Measurements from ENCODE around the gene NPR2.
A peak's percentile ranks its signal among the peaks of the same experiment; 100 is the strongest.

Gene NPR2

GRCh38 chr9:35745569-35745968 is 45.8 kb upstream of the NPR2 start:
- no peak for TF ChIP-seq CTCF (conservative IDR thresholded peaks at IDR 0.05; ENCODE audit: low read depth, low read length)
- Histone ChIP-seq H3K27me3 (ENCODE audit: insufficient read depth, low read depth) (no peaks in the 10 kb centered on the region), H3K4me2 (peak overlapping the region; percentile 85), H3K9ac (no peak overlapping the region), H2AFZ (ENCODE audit: low read depth) (no peak overlapping the region), H4K20me1 (ENCODE audit: insufficient read depth) (no peaks in the 10 kb centered on the region; the same call in 1 of the 2 replicates), H3K4me1 (ENCODE audit: low read depth, poor library complexity, severe bottlenecking) (peaks cover 27% of the 10 kb centered on the region), H3K4me3 (IDR thresholded peaks at IDR 0.05; ENCODE audit: insufficient read depth, low read depth, low read length) (no peak overlapping the region), H3K27ac (no peak overlapping the region), H3K36me3 (ENCODE audit: insufficient read depth) (no peaks in the 10 kb centered on the region), H3K79me2 (ENCODE audit: insufficient read depth, low read depth) (peaks cover 35% of the 10 kb centered on the region)

GRCh38 chr9:35746583-35746982 is 44.8 kb upstream of the NPR2 start:
- Histone ChIP-seq H3K27me3 (ENCODE audit: insufficient read depth, low read depth) (no peaks in the 10 kb centered on the region), H4K20me1 (ENCODE audit: insufficient read depth) (no peaks in the 10 kb centered on the region; the same call in 1 of the 2 replicates), H3K79me2 (ENCODE audit: insufficient read depth, low read depth) (peaks cover 35% of the 10 kb centered on the region), H3K27ac (no peak overlapping the region), H2AFZ (ENCODE audit: low read depth) (no peak overlapping the region), H3K36me3 (ENCODE audit: insufficient read depth) (no peaks in the 10 kb centered on the region), H3K4me2 (peak overlapping the region; percentile 85), H3K4me3 (IDR thresholded peaks at IDR 0.05; ENCODE audit: insufficient read depth, low read depth, low read length) (no peak overlapping the region), H3K9ac (no peak overlapping the region; the same call in 1 of the 2 replicates), H3K4me1 (ENCODE audit: low read depth, poor library complexity, severe bottlenecking) (peaks cover 27% of the 10 kb centered on the region)
- TF ChIP-seq CTCF (conservative IDR thresholded peaks at IDR 0.05; ENCODE audit: low read depth, low read length), result no peak

GRCh38 chr9:35748242-35748857 is 43.0 kb upstream of the NPR2 start:
- Histone ChIP-seq H3K4me2 (peak overlapping the region; percentile 85), H3K36me3 (ENCODE audit: insufficient read depth) (no peaks in the 10 kb centered on the region), H3K9ac (peak overlapping the region; percentile 45), H4K20me1 (ENCODE audit: insufficient read depth) (no peaks in the 10 kb centered on the region; the same call in 1 of the 2 replicates), H3K27ac (peak overlapping the region; percentile 26; the same call in 1 of the 2 replicates), H2AFZ (ENCODE audit: low read depth) (peak overlapping the region; percentile 76), H3K4me1 (ENCODE audit: low read depth, poor library complexity, severe bottlenecking) (peaks cover 23% of the 10 kb centered on the region), H3K79me2 (ENCODE audit: insufficient read depth, low read depth) (peaks cover 35% of the 10 kb centered on the region), H3K27me3 (ENCODE audit: insufficient read depth, low read depth) (no peaks in the 10 kb centered on the region), H3K4me3 (IDR thresholded peaks at IDR 0.05; ENCODE audit: insufficient read depth, low read depth, low read length) (no peak overlapping the region)
- no peak for TF ChIP-seq CTCF (conservative IDR thresholded peaks at IDR 0.05; ENCODE audit: low read depth, low read length)

- peak within 1 kb of the TSS; percentile 76 for H2AFZ ChIP-seq (ENCODE audit: low read depth)
These were observed 42.4 kb upstream of the NPR2 start, which contains the start of the genes GBA2 and RGP1 for GRCh38 chr9:35748858-35749514. TSS of gene GBA2 (minus strand) at chr9:35749228. CDS start at chr9:35748704, 524 bp downstream. TSS of gene RGP1 (plus strand) at chr9:35749287. CDS start at chr9:35749756, 469 bp downstream.

More at GRCh38 chr9:35748858-35749514, 42.4 kb upstream of the NPR2 start, which contains the start of the genes GBA2 and RGP1:
- Histone ChIP-seq H3K27me3 (ENCODE audit: insufficient read depth, low read depth) (no peaks in the 10 kb centered on the region), H3K4me3 (IDR thresholded peaks at IDR 0.05; ENCODE audit: insufficient read depth, low read depth, low read length) (no peak within 1 kb of the TSS), H3K4me1 (ENCODE audit: low read depth, poor library complexity, severe bottlenecking) (peaks cover 23% of the 10 kb centered on the region), H3K9ac (peak within 1 kb of the TSS; percentile 45), H3K27ac (peak within 1 kb of the TSS; percentile 26; the same call in 1 of the 2 replicates), H3K36me3 (ENCODE audit: insufficient read depth) (no peaks in the 10 kb centered on the region), H3K4me2 (peak within 1 kb of the TSS; percentile 85), H3K79me2 (ENCODE audit: insufficient read depth, low read depth) (peaks cover 35% of the 10 kb centered on the region), H4K20me1 (ENCODE audit: insufficient read depth) (no peaks in the 10 kb centered on the region; the same call in 1 of the 2 replicates)
- no peak for TF ChIP-seq CTCF (conservative IDR thresholded peaks at IDR 0.05; ENCODE audit: low read depth, low read length)
